IPS-NIHi7 (cell line): ENCODE data around the gene KCNQ1.

ENCODE experiments used
- DNase-seq: peaks from one replicate; pipeline ENCODE4 v3.0.0; 2012; ENCODE audit warnings: mixed read lengths; ENCODE audit errors: extremely low spot score

Gene KCNQ1

GRCh38 chr11:2793701-2794045 is 348.9 kb downstream of the KCNQ1 start:
- DNase-seq, result no peak

GRCh38 chr11:2794046-2794967 is 349.5 kb downstream of the KCNQ1 start:
- DNase-seq, result no peak

- DNase-seq, result no peak
These were observed 350.1 kb downstream of the KCNQ1 start for GRCh38 chr11:2794968-2795322.

- no peak for DNase-seq
These were observed 350.7 kb downstream of the KCNQ1 start for GRCh38 chr11:2795491-2795991.

GRCh38 chr11:2796091-2796490 is 351.3 kb downstream of the KCNQ1 start:
- no peak for DNase-seq

GRCh38 chr11:2796508-2797113 is 351.8 kb downstream of the KCNQ1 start:
- no peak for DNase-seq

GRCh38 chr11:2797121-2797711 is 352.4 kb downstream of the KCNQ1 start:
- DNase-seq, result no peak

GRCh38 chr11:2797741-2798361 is 353.0 kb downstream of the KCNQ1 start:
- no peak for DNase-seq

GRCh38 chr11:2798951-2799761 is 354.3 kb downstream of the KCNQ1 start:
- no peak for DNase-seq

GRCh38 chr11:2799881-2800654 is 355.3 kb downstream of the KCNQ1 start:
- DNase-seq, result no peak

GRCh38 chr11:2800655-2801531 is 356.1 kb downstream of the KCNQ1 start:
- DNase-seq, result no peak

- no peak for DNase-seq
These were observed 357.0 kb downstream of the KCNQ1 start for GRCh38 chr11:2801711-2802388.

GRCh38 chr11:2802389-2803185 is 357.8 kb downstream of the KCNQ1 start:
- DNase-seq, result no peak

- no peak for DNase-seq
These were observed 358.6 kb downstream of the KCNQ1 start for GRCh38 chr11:2803186-2804091.

GRCh38 chr11:2804189-2804588 is 359.4 kb downstream of the KCNQ1 start:
- no peak for DNase-seq

GRCh38 chr11:2804701-2805387 is 360.0 kb downstream of the KCNQ1 start:
- DNase-seq, result no peak
